Right lobe of liver (tissue), 4 donors: Measurements from ENCODE around the gene RIT1.

Experiments
- POLR2A ChIP-seq: fragments of 450-650 bp; IDR thresholded peaks from one replicate; pipeline ENCODE4 v1.6.1; 2017; ENCODE audit warnings: antibody characterized with exemption, mild to moderate bottlenecking
- TF ChIP-seq, protein P1 (sequence below), 4 donors: fragments of 200-600 bp in 3 of 4; fragments of 450-650 bp in 1 of 4; IDR thresholded peaks; one replicate each; pipeline versions ENCODE4 v1.5.1 to v1.8.0; 2016 to 2022; ENCODE audit warnings: antibody characterized with exemption in 4 of 4, mild to moderate bottlenecking in 2 of 4
- donor health status: DM: no; HTN: no; CAD: no.
- donor health status: DM: no; HTN: no; CAD: no.
- donor health status: DM: no; HTN: yes; CAD: no.

DNA sequence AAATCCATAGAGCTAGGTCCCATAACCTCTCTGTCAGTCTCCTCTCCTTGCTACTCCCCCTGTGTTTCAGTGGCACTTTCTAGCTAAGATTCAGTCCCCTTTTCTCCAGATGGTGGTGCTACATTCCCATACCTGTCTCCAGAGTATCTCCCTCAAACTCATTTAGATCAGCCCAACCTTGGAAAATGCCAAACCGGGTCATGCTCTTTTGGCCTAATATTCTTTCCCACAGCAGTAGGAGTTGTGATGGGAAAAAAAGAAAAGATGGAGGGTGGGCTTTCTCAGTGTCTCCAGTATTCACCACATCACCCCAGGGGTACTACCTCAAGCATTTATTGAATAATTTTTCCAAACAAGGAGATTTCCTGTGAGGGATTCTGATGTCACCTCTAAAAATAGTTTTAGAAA, 27.1 kb upstream of the RIT1 start:
- no peak for TF ChIP-seq POLR2A
- TF ChIP-seq, protein P1, sequence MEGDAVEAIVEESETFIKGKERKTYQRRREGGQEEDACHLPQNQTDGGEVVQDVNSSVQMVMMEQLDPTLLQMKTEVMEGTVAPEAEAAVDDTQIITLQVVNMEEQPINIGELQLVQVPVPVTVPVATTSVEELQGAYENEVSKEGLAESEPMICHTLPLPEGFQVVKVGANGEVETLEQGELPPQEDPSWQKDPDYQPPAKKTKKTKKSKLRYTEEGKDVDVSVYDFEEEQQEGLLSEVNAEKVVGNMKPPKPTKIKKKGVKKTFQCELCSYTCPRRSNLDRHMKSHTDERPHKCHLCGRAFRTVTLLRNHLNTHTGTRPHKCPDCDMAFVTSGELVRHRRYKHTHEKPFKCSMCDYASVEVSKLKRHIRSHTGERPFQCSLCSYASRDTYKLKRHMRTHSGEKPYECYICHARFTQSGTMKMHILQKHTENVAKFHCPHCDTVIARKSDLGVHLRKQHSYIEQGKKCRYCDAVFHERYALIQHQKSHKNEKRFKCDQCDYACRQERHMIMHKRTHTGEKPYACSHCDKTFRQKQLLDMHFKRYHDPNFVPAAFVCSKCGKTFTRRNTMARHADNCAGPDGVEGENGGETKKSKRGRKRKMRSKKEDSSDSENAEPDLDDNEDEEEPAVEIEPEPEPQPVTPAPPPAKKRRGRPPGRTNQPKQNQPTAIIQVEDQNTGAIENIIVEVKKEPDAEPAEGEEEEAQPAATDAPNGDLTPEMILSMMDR (IDR thresholded peaks at IDR 0.05) = peak; percentile 55 to 69 (median 61)
